ENCODE data around the gene CSRNP3.

The CSRNP3 gene

GRCh38 chr2:165679621-165680020, 210.1 kb downstream of the CSRNP3 start:
- no peak for DNase-seq (ENCODE audit: extremely low spot score)
- TF ChIP-seq ZNF384 (IDR thresholded peaks at IDR 0.05) (no peak), L3MBTL2 (conservative IDR thresholded peaks at IDR 0.05) (no peak), TARDBP (IDR thresholded peaks at IDR 0.05) (no peak), ELF4 (IDR thresholded peaks at IDR 0.05) (no peak), ARNT (IDR thresholded peaks at IDR 0.05) (no peak), FOXK2 (IDR thresholded peaks at IDR 0.05) (no peak)
- ChIA-PET POLR2A (no interaction called here), CTCF (no interaction called here)

GRCh38 chr2:165681841-165682240, 212.3 kb downstream of the CSRNP3 start:
- TF ChIP-seq CTBP1 (IDR thresholded peaks at IDR 0.05; ENCODE audit: borderline replicate concordance) (no peak), ARNT (IDR thresholded peaks at IDR 0.05) (no peak), HDGF (IDR thresholded peaks at IDR 0.05; ENCODE audit: borderline replicate concordance) (no peak), TARDBP (IDR thresholded peaks at IDR 0.05) (no peak), FOXA1 (IDR thresholded peaks at IDR 0.05) (no peak), ZNF384 (IDR thresholded peaks at IDR 0.05) (no peak), FOXK2 (IDR thresholded peaks at IDR 0.05) (no peak), SUZ12 (IDR thresholded peaks at IDR 0.05) (no peak), L3MBTL2 (conservative IDR thresholded peaks at IDR 0.05) (no peak), ELF4 (IDR thresholded peaks at IDR 0.05) (no peak), PKNOX1 (IDR thresholded peaks at IDR 0.05) (no peak), SP1 (IDR thresholded peaks at IDR 0.05) (no peak), BHLHE40 (IDR thresholded peaks at IDR 0.05; ENCODE audit: borderline replicate concordance) (no peak), LEF1 (IDR thresholded peaks at IDR 0.05; ENCODE audit: borderline replicate concordance) (no peak), NFRKB (IDR thresholded peaks at IDR 0.05) (no peak), FOXM1 (IDR thresholded peaks at IDR 0.05; ENCODE audit: borderline replicate concordance) (no peak)
- CTCF ChIA-PET = no interaction called here
- POLR2A ChIA-PET = no interaction called here
- no peak for DNase-seq (ENCODE audit: extremely low spot score)

- DNase-seq (ENCODE audit: extremely low spot score) = no peak
- POLR2A ChIA-PET = no interaction called here
- TF ChIP-seq ZNF384 (IDR thresholded peaks at IDR 0.05) (no peak), L3MBTL2 (conservative IDR thresholded peaks at IDR 0.05) (no peak), FOXK2 (IDR thresholded peaks at IDR 0.05) (no peak), CTBP1 (IDR thresholded peaks at IDR 0.05; ENCODE audit: borderline replicate concordance) (no peak), SUZ12 (IDR thresholded peaks at IDR 0.05) (no peak), NFRKB (IDR thresholded peaks at IDR 0.05) (no peak), TARDBP (IDR thresholded peaks at IDR 0.05) (no peak), ELF4 (IDR thresholded peaks at IDR 0.05) (no peak), LEF1 (IDR thresholded peaks at IDR 0.05; ENCODE audit: borderline replicate concordance) (no peak), FOXA1 (IDR thresholded peaks at IDR 0.05) (no peak), BHLHE40 (IDR thresholded peaks at IDR 0.05; ENCODE audit: borderline replicate concordance) (no peak), HDGF (IDR thresholded peaks at IDR 0.05; ENCODE audit: borderline replicate concordance) (no peak), PKNOX1 (IDR thresholded peaks at IDR 0.05) (no peak), SP1 (IDR thresholded peaks at IDR 0.05) (no peak), FOXM1 (IDR thresholded peaks at IDR 0.05; ENCODE audit: borderline replicate concordance) (no peak)
- CTCF ChIA-PET = no interaction called here
These were observed 213.0 kb downstream of the CSRNP3 start for GRCh38 chr2:165682546-165682945.

- no peak for DNase-seq (ENCODE audit: extremely low spot score)
- ChIA-PET POLR2A (no interaction called here), CTCF (no interaction called here)
- no peak for TF ChIP-seq NFRKB (IDR thresholded peaks at IDR 0.05)
- TF ChIP-seq CTBP1 (IDR thresholded peaks at IDR 0.05; ENCODE audit: borderline replicate concordance) = no peak
These were observed 217.3 kb downstream of the CSRNP3 start for GRCh38 chr2:165686800-165687199.

GRCh38 chr2:165687426-165688002, 218.0 kb downstream of the CSRNP3 start:
- DNase-seq (ENCODE audit: extremely low spot score) = no peak
- ChIA-PET POLR2A (no interaction called here), CTCF (no interaction called here)
- TF ChIP-seq FOXK2 (IDR thresholded peaks at IDR 0.05) = no peak
- no peak for TF ChIP-seq PKNOX1 (IDR thresholded peaks at IDR 0.05)
- TF ChIP-seq ARNT (IDR thresholded peaks at IDR 0.05) = no peak
- no peak for TF ChIP-seq SUZ12 (IDR thresholded peaks at IDR 0.05)
- no peak for TF ChIP-seq FOXA1 (IDR thresholded peaks at IDR 0.05)
- no peak for TF ChIP-seq FOXM1 (IDR thresholded peaks at IDR 0.05; ENCODE audit: borderline replicate concordance)
- TF ChIP-seq BHLHE40 (IDR thresholded peaks at IDR 0.05; ENCODE audit: borderline replicate concordance) = no peak

- peak; percentile 21 for DNase-seq (ENCODE audit: extremely low spot score)
- POLR2A ChIA-PET = no interaction called here
- CTCF ChIA-PET = no interaction called here
- no peak for TF ChIP-seq FOXA1 (IDR thresholded peaks at IDR 0.05)
These were observed 222.1 kb downstream of the CSRNP3 start for GRCh38 chr2:165691615-165692014.

- TF ChIP-seq PKNOX1 (IDR thresholded peaks at IDR 0.05) (no peak), SP1 (IDR thresholded peaks at IDR 0.05) (no peak), FOXK2 (IDR thresholded peaks at IDR 0.05) (no peak), FOXM1 (IDR thresholded peaks at IDR 0.05; ENCODE audit: borderline replicate concordance) (no peak), NFRKB (IDR thresholded peaks at IDR 0.05) (no peak), CTBP1 (IDR thresholded peaks at IDR 0.05; ENCODE audit: borderline replicate concordance) (no peak), TARDBP (IDR thresholded peaks at IDR 0.05) (no peak), L3MBTL2 (conservative IDR thresholded peaks at IDR 0.05) (no peak), LEF1 (IDR thresholded peaks at IDR 0.05; ENCODE audit: borderline replicate concordance) (no peak), BHLHE40 (IDR thresholded peaks at IDR 0.05; ENCODE audit: borderline replicate concordance) (no peak), SUZ12 (IDR thresholded peaks at IDR 0.05) (no peak), ELF4 (IDR thresholded peaks at IDR 0.05) (no peak)
- DNase-seq (ENCODE audit: extremely low spot score) = no peak
- CTCF ChIA-PET = interaction anchor here (0.8 kb wide), 1 partner anchor 676 kb away, joined by 3 read pairs; no protein-coding TSS in a partner anchor
- POLR2A ChIA-PET = no interaction called here
These were observed 223.4 kb downstream of the CSRNP3 start for GRCh38 chr2:165692906-165693305.

Data from HEK293T (cell line).